DMS53 (cell line): ENCODE results near the gene IGF1R.
A peak's percentile ranks its signal among the peaks of the same experiment; 100 is the strongest.

Experiments used
- DNase-seq: peaks from one replicate; lab custom pipeline; 2025; lab: John Stamatoyannopoulos, UW

The IGF1R gene

DNA sequence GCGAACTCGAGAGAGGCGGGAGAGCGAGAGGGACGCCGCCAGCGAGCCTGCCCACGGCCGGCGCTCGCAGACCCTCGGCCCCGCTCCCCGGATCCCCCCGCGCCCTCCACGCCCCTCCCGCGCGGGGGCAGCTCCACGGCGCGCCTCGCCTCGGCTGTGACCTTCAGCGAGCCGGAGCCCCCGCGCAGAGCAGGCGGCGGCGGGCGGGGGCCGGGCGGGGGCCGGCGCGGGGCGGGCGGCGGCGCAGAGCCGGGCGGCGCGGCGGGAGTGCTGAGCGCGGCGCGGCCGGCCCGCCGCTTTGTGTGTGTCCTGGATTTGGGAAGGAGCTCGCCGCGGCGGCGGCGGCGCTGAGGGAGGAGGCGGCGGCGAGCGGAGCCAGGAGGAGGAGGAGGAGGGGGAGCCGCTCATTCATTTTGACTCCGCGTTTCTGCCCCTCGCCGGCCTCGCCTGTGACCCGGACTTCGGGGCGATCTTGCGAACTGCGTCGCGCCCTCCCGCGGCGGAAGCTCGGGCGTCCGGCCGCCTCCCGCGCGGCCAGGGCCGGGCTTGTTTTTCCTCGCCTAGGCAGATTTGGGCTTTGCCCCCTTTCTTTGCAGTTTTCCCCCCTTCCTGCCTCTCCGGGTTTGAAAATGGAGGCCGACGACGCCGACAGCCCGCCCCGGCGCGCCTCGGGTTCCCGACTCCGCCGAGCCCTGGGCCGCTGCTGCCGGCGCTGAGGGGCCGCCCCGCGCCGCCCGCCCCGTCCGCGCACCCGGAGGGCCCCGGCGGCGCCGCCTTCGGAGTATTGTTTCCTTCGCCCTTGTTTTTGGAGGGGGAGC lies 524 bp downstream of the IGF1R start:
- peak; percentile 69 for DNase-seq

- DNase-seq, result peak; percentile 58
Observed at GRCh38 chr15:98649472-98650416, 1.4 kb downstream of the IGF1R start.

DNA sequence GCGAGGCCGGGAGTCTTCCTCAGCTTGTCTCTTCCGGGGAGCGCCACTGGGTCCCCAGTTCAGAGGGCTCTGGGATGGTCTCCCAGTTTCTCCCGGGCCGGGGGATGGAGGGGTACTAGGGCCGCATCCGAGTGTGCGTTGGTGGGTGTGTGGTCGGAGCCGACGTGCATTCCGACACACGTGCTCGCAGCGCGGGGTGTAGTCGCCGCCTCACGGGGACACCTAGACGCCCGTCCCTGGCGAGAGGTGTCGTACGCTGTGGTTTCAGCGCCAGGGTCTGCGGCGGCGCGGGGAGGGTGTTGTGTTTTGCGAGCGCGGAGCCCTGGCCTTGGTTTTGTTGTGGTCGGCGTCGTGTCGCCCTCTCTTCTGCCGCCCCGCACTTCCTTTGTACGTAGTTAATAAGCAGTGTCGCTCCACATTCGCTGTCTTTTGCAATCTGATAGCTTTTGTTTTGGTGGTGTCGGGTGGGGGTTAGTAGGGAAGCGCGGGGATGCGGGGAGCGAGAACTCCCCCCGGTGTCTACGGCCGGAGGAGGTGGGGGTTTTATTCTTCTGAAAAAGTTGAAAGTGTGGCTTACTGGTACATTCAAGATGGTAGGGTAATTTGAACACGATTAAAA lies 2.2 kb downstream of the IGF1R start:
- DNase-seq, result peak; percentile 42

DNA sequence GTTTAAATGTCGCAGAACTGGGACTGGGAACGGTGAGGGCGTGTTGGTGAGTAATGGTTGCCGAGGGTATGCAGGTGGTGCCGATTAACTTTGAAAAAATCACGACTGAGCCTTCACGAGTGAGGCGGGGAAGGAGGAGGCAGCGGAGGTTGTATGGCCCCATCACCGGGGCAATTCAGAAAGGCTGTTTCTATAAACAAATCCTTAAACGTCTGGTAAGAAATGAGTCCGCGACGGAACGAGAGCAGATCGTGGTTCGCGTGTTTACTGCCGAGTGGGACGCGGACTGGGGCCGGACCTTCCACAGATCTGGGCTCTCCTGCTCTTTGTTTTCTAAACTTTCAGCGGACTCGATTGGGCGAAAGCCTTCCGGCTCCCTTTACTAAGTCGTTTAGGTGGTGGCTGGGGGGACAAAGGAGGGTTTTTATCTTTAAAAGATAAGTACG lies 2.7 kb downstream of the IGF1R start:
- DNase-seq, result no peak

DNA sequence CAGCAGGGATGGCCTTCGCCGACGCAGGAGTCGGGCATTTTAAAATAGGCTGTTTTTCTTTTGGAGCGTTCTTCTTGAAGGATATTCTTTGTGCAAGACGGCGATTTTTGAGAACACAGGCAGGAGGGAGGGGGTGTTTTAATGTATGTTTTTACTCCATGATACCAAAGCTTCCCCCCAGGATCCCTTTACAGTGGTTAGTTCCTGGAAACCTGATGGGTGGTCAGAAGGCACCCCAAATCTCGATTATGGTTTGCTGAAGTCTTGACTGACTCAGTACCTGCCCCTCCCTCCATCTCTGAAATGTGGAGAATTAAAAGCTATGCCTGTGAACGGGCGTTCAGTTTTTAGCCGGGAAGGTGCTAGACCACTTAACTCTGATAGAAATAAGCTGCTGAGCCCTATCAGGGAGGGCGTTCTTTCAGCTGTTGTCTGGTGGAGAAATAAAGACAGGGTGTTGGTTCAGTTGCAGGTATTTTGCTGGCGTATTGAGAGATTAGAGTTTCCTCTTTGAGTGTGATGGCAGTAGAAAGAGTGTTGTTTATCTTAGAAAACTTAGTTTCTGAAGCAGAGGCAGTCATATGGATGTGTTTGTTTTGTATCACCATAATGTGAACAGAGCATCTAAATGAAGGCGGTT lies 3.4 kb downstream of the IGF1R start:
- no peak for DNase-seq

DNA sequence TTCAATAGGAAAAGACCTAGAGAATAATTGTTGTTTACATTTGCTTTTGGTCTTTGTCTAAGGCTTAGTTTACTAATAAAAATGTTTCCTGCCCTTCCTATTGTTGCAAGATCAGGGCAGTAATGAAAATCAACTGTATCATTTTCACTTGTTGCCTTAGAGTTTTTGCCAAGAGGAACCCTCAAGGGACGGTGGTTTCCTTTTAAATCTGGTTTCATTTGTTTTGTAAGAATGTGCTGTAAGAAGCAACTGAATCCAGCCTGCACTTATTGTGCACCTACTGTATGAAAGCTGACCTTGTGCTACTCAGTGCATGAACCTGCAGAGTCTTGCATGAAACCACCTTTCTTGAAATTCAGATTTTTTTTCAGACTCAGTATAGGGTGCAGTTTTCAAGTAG lies 5.3 kb downstream of the IGF1R start:
- DNase-seq, result no peak

- peak; percentile 5 for DNase-seq
Observed at GRCh38 chr15:98654790-98655360, 6.5 kb downstream of the IGF1R start.

DNA sequence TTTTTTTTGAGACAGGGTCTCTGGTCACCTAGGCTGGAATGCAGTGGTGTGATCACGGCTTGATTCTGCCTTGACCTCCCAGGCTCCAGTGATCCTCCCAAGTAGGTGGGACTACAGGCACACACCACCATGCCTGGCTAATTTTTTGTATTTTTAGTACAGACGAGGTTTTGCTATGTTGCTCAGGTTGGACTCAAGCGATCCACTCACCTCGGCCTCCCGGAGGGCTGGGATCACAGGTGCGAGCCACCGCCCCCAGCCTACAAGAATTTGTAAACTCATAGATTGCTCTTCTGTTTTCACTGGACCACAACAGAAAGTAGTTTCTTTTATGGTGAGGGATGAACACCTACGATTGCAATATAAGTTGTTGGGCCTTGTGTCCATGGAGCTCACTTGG lies 7.4 kb downstream of the IGF1R start:
- no peak for DNase-seq

DNA sequence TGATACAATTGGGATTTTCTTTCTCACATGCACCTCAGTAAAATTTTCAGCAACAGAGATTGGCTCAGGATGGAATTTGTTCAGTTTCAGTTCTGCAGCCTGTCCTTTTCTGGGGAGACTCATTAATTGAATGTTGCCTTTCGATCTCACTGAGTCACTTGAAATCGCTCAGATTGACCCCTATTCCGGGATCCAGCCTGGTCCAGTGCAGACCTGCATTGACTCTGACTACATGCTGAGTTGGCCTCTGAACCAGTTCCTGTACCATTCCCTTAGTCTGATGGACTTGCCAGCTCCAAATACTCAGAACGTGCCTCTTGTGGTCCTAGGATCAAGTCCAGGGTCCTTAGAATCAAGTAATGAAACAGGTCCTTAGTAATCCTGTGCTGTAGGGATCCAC lies 9.4 kb downstream of the IGF1R start:
- DNase-seq, result no peak

DNA sequence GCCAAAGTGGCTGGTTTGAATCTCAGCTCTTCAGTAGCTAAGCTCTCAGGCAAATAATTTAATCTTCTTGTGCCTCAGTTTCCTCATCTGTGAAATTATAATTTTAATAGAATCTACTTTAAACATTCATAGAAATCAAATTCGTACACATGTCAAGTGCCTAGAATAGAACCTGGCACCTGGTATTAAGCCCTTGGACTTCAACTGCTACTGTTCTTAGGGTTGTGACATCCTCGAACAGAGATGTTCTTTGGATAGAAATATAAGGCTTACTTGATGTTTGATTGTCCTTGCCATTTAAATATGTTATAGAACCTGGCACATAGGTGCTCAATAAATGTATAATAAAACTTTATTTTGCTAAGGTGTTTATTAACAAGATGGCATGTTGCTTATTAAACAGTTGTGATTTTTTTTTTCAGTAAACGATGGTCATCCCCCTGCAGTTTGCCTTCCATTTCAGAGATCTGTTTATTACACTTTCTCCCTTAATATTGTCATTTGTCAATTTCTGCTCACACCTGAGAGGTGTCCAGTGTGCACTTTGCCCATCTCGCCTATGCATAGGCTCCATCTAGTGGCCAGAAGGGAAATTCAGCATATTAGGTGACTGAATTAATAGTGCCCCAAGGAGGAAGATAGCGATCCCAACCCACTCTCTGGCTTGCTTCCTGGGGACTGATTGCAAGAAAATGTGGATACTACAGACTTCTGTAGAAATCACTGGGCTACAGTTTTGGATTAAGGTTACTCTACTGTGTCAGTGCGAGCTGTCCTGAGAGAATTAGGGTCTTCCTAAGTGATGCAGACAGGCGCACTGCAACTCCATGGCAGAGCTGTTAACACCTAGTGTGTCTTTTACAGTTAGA lies 10.7 kb downstream of the IGF1R start:
- peak; percentile 78 for DNase-seq

DNA sequence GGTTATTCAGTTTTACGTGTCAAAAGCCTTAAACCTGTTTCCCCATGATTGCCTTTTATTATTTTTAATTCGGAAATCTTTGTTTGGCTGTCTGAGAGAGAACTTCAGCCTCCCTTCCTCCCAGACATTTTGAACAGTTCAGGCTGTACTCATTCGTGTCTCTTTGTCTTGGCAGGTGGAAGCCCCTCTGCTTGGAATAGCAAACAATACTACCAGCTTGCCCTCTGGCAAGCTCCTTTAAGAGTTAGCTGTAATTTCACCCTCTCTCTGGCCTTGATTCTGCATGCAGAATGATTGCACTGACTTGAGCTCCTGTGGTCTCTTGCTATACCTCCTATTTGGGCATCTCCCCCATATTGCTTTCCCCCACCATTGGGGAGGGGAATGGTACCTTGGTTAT lies 11.7 kb downstream of the IGF1R start:
- no peak for DNase-seq

GRCh38 chr15:98663045-98663444 lies 14.7 kb downstream of the IGF1R start:
- DNase-seq, result no peak

- no peak for DNase-seq
Observed at GRCh38 chr15:98663606-98664005, 15.3 kb downstream of the IGF1R start.

GRCh38 chr15:98666441-98666840 lies 18.1 kb downstream of the IGF1R start:
- no peak for DNase-seq

GRCh38 chr15:98666841-98667240 lies 18.5 kb downstream of the IGF1R start:
- no peak for DNase-seq

GRCh38 chr15:98667521-98668179 lies 19.3 kb downstream of the IGF1R start:
- DNase-seq, result no peak

DNA sequence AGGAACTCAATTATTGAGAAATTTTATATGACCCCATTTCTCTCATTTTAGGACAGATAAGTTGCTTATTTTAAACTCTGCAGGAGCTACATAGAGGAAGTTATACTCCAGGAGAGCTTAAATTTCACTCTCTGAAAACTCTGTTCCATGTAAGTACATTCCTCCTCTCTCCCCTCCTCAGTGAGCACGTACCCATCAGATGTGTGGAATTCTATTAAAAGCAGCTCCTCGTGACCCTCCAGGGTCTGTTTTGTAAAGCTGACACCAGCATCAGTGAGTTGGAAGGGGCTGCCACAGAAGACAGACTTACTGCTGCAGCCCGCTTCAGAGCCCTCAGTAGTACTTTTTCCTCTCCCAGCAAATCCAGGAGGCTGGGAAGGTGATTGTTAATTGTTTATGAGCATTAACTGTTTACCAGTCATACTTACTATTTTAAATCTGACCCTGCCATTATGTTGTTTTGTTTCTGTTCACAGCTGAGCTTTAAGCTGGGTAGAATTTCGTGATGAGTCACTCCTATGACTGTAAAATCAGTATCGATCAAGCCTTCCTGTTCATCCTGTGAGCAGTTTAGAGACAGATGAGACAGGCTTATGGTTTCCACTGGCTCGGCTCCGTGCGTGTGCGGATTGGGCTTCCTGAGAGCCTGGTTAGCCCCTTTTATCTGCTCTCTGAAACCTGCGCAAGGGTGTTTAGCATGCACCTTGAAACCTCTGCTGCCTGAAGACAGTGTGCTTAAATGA lies 20.4 kb downstream of the IGF1R start:
- DNase-seq, result no peak

DNA sequence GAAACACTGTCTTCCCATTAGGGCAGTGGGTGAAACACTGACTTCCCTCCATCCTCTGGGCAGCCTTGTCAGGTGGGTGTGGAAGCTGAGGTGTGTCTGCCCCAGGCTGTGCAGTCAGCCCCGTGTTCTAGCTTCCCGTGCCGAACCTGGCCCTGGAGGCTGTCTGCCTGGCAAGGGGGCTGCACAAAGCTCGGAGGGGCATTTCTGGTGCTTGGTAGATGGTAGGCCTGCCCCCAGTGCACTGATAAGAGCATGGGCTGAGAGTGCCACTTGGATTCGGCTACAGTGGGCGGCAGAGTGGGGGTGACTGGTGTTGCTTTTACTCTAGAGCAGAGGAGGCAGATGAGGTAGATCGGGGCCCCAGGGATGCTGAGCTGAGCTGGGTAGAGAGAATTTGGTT lies 21.3 kb downstream of the IGF1R start:
- DNase-seq, result no peak
